Measurements from ENCODE around the gene ZDHHC12. TPM values are rescaled to one million over a fixed set of nuclear protein-coding genes. Genes with fewer than 3 reads are reported as not detected.

ZDHHC12 gene
- total RNA-seq, 1 donor from 2014 or later, result 66.2 TPM

DNA sequence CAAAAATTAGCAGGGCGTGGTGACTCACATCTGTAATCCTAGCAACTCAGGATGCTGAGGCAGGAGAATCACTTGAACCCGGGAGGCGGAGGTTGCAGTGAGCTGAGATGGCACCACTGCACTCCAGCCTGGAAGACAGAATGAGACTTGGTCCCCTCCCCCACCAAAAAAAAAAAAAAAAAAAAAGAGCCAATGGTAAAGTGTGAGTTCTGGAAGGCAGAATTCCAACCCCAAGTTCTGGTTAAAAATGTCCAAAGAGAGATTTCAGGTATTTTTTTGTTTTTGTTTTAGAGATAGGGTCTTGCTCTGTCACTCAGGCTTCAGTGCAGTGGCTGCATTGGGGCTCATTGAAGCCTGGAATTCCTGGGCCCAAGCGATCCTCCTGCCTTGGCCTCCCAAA lies 36.5 kb downstream of the ZDHHC12 start:
- DNase-seq (ENCODE audit: low spot score), result no peak

DNA sequence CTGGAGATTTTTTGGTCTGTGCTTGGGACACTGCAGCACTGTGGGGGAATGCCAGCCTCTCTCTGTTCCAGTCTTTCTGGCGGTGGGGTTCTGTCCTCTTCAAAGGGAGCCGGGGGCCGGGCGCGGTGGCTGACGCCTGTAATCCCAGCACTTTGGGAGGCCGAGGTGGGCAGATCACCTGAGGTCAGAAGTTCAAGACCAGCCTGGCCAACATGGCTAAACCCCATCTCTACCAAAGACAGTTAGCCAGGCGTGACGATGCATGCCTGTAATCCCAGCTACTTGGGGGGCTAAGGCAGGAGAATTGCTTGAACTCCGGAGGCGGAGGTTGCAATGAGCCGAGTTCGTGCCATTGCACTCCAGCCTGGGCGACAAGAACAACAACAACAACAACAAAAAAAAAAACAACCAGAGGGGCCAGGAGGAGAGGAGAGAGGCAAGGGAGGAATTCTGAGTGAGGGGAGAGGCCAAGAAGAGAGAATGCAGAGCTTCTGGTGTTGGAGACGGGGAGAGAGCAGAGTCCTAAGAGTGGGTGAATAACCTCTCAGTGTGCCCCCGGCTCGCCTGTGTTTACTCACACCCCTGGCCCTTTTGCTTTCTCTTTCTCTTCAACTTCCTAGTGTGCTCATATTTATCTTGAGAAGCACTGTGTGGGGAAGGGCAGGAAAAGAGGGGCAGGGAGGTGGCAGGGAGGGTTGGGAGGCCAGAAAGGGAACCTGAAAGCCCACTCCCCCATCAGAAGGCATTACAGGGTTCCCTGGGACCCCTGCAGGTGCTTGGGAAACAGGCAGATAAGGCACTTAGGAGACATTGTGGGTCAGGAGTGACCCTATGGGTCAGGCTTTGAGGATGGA lies 38.1 kb downstream of the ZDHHC12 start:
- DNase-seq (ENCODE audit: low spot score), result no peak

DNA sequence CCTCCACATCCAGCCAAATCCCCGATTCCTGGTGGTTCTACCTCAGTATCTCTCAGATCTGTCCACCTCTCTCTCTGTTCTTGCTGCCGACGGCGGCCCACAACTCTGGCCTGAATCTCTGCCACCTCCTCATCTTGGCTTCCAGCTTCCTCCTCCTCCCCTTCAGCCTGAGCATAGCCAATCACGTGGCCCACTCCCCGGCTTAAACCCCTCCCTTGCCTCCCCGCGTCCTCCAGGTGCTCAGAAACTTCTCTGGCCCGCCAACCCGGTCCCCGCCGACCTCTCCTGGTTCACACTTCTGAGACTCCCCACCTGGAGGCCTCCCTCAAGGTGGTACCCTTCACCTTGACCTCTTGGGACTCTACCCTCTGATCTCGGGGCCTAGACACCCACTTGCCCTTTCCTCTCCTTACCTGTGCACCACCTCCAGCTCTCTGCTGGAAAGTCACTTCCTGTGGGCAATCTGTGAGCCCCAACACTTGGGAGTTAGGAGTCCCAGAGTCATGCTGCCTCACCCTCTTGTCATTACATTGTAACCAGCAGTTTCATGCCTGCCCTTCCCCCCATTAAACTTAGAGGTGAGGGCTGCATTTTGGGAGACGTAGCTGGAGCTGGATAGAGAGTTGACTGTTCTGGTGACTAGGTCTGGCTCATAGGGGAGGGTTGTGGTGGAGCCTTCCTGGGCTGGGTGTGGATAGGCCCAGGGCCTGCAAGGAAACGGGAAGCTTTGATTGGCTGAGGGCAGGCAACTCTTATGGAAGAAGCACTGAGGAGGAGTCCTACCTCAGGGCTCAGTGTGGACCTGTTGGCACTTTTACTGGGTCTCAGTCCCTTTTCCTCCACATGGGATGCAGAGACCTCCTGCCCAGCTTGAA lies 39.4 kb downstream of the ZDHHC12 start:
- peak; percentile 85 for DNase-seq (ENCODE audit: low spot score)

DNA sequence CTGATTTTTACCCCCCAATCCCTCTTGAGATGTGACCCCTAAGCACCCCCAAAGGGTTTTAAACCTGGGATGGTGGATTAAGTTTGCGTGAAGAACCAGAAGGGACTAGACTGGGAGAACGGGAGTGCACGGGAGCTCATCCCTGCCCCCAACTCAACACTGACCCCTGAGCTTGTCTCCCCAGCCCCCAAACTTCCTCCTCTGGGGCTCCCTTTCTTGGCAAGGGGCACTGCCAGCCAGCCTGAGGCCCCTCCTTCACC lies 39.9 kb downstream of the ZDHHC12 start:
- DNase-seq (ENCODE audit: low spot score), result no peak

DNA sequence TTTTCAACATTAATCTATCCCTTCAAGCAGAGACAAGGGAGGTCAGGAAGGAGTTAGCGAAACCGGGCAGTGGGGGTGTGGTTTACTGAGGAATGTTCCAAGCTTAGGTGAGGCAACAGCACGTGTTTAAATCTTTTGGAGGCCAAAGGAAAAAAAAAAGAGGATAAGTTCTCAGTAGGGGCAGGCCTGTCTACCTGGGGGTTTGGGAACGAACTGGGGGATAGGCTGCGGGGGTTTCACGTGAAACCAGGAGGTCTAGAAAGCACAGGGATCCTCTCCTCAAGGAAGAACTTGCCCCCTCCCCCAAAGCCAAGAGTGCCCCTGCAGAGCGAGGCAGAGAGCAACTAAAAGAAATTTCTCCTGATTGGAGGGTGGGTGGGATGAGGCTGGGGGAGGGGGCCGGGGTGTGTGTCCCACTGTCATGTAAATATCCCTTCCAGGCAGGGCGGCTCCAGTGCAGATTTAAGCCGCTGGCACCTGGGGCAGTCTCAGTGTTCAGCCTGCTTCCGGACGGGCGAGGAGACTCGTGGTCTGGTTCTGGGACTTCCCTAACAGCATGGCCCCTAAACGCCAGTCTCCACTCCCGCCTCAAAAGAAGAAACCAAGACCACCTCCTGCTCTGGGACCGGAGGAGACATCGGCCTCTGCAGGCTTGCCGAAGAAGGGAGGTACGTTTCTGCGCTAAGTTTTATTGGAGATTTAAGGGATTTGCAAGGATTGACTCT lies 40.4 kb downstream of the ZDHHC12 start:
- DNase-seq (ENCODE audit: low spot score), result peak; percentile 66

DNA sequence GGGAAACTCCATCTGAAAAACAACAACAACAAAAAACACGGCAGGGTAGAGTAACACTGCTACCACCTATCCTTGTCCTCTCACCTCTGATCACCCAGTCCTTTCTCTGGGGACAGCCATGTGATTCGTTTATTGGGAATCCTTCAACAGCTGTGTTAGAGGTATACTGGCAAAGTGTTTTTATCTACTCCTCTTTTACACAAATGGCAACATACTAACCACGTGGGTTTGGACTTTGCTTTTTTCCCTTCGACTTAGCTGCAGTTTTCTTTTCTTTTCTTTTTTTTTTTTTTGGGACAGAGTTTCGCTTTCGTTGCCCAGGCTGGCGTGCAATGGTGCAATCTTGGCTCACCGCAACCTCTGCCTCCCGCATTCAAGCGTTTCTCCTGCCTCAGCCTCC lies 46.1 kb downstream of the ZDHHC12 start:
- DNase-seq (ENCODE audit: low spot score), result no peak

DNA sequence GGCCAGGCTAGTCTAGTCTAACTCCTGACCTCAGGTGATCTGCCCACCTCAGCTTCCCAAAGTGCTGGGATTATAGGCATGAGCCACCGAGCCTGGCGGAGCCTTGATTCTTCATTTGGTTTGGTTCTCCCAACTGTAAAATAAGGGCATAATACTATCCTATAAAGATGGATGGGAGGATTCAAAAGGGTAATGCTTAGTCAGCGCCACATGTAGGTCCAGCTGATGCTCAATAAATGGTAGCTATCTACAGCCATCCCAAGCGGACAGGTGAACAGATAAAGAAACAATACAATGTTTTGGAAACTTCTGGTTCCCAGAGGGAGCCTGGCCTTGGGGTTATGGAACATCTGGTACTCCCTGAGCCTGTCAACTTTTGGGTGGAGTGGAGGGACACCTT lies 48.5 kb downstream of the ZDHHC12 start:
- DNase-seq (ENCODE audit: low spot score), result no peak

Other genes with a start within 250 kb of the ZDHHC12 start
- gene GLE1, start 219.4 kb downstream of the ZDHHC12 start, total RNA-seq, result 22.8 TPM
- 323 TPM for gene SPTAN1, start 171.5 kb downstream of the ZDHHC12 start, total RNA-seq
- 56.7 TPM for gene DYNC2I2, start 67.3 kb downstream of the ZDHHC12 start, total RNA-seq
- 198 TPM for gene SET, start 34.9 kb downstream of the ZDHHC12 start, total RNA-seq
- gene PKN3, start 21.6 kb downstream of the ZDHHC12 start, total RNA-seq, result 9.4 TPM
- gene ZER1, start 47.8 kb upstream of the ZDHHC12 start, total RNA-seq, result 52.2 TPM
- 31.0 TPM for gene TBC1D13, start 63.1 kb upstream of the ZDHHC12 start, total RNA-seq
- 29.8 TPM for gene ENDOG, start 94.4 kb upstream of the ZDHHC12 start, total RNA-seq
- gene SPOUT1, start 105.7 kb upstream of the ZDHHC12 start, total RNA-seq, result 55.0 TPM
- 9.7 TPM for gene KYAT1, start 157.8 kb upstream of the ZDHHC12 start, total RNA-seq
- 61.8 TPM for gene LRRC8A, start 158.0 kb upstream of the ZDHHC12 start, total RNA-seq
- 14.6 TPM for gene PHYHD1, start 196.9 kb upstream of the ZDHHC12 start, total RNA-seq
- gene DOLK, start 223.5 kb upstream of the ZDHHC12 start, total RNA-seq, result 18.2 TPM
- 28.2 TPM for gene NUP188, start 223.6 kb upstream of the ZDHHC12 start, total RNA-seq

Measured in mucosa of gallbladder (tissue), 1 donor.